DND-41 (cell line): Measurements from ENCODE around the gene DCTN3.

Experiments
- ATAC-seq: fragments of 200-7000 bp; cut with Tn5 transposase; 3 replicates; pipeline ENCODE4 v1.9.1; 2021; ENCODE audit warnings: low read depth; ENCODE audit not compliant: insufficient read depth
- DNase-seq: peaks from one replicate; pipeline ENCODE4 v3.0.0-alpha.2; 2020
- H2AFZ ChIP-seq: 2 replicates; pipeline ENCODE4 v1.6.0; 2012; ENCODE audit warnings: low read depth, low read length
- H3K27ac ChIP-seq: 2 replicates; pipeline ENCODE4 v1.5.1; 2012; ENCODE audit warnings: low read length, inconsistent platforms
- H3K27me3 ChIP-seq: fragments of 200-600 bp; sonication (generic); 2 replicates; pipeline ENCODE4 v1.6.0; 2012; ENCODE audit warnings: low read length, mild to moderate bottlenecking, inconsistent platforms; ENCODE audit not compliant: insufficient read depth, poor library complexity
- H3K36me3 ChIP-seq: 2 replicates; pipeline ENCODE4 v1.5.1; 2012; ENCODE audit warnings: low read length, inconsistent platforms; ENCODE audit not compliant: insufficient read depth
- H3K4me1 ChIP-seq: 2 replicates; pipeline ENCODE4 v1.5.1; 2012; ENCODE audit warnings: mild to moderate bottlenecking, low read length; ENCODE audit not compliant: insufficient read depth
- H3K4me2 ChIP-seq: 2 replicates; pipeline ENCODE4 v1.6.0; 2012; ENCODE audit warnings: mild to moderate bottlenecking, moderate library complexity, low read length, inconsistent platforms; ENCODE audit not compliant: insufficient read depth
- H3K4me3 ChIP-seq, 2 experiments: fragments of 200-600 bp in 1 of 2; shearing (Covaris generic) in 1 of 2; 2 replicates each; pipeline ENCODE4 v1.5.1; 2012 to 2016; ENCODE audit warnings: inconsistent platforms in 2 of 2, low read length in 2 of 2, mild to moderate bottlenecking in 2 of 2, low read depth in 1 of 2, moderate library complexity in 1 of 2
- H3K79me2 ChIP-seq: 2 replicates; pipeline ENCODE4 v1.6.0; 2012; ENCODE audit warnings: low read length, inconsistent platforms; ENCODE audit not compliant: insufficient read depth
- H3K9ac ChIP-seq: 2 replicates; pipeline ENCODE4 v1.6.0; 2012; ENCODE audit warnings: low read depth, mild to moderate bottlenecking, inconsistent platforms, low read length, moderate library complexity
- H3K9me3 ChIP-seq: 2 replicates; pipeline ENCODE4 v1.5.1; 2012; ENCODE audit warnings: low read length, moderate library complexity, mild to moderate bottlenecking, inconsistent platforms; ENCODE audit not compliant: insufficient read depth, severe bottlenecking
- H4K20me1 ChIP-seq: 2 replicates; pipeline ENCODE4 v1.6.0; 2012; ENCODE audit warnings: low read length; ENCODE audit not compliant: insufficient read depth
- CTCF ChIP-seq: IDR thresholded peaks from 2 replicates; pipeline ENCODE4 v1.5.1; 2012; ENCODE audit warnings: borderline replicate concordance, low read length, moderate library complexity, mild to moderate bottlenecking; ENCODE audit not compliant: poor library complexity, severe bottlenecking; ENCODE audit errors: extremely low read depth
- EZH2 ChIP-seq: IDR thresholded peaks from 3 replicates; pipeline ENCODE4 v1.6.1; 2012; ENCODE audit warnings: borderline replicate concordance, low read depth, mild to moderate bottlenecking, moderate library complexity, low read length, inconsistent platforms; ENCODE audit not compliant: severe bottlenecking

DCTN3 gene

DNA sequence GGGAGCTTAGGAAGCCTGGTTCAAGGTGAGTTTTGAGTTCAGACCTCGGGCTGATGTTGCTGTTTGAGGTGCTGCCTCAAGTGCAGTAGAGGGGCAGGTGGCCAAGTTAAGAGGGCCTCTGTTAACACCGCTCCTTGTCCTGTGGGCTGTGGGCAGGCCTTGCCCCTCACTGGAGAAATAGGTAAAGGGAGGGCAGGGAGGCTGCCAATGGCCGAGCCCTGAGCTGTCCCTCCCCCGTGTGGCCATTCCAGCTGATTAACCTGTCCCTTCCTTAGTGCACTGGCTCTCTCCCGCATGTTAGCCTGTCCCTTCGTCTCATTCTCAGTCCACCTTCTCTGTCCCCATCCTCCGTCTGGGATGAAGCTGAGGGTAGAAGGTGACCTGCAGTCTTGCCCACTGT is 52.2 kb downstream of the DCTN3 start:
- Histone ChIP-seq H2AFZ (no peak overlapping the region), H3K4me3 (no peak overlapping the region), H3K9me3 (no peaks in the 10 kb centered on the region), H3K4me2 (no peak overlapping the region), H3K4me1 (no peaks in the 10 kb centered on the region), H3K79me2 (no peaks in the 10 kb centered on the region), H4K20me1 (no peaks in the 10 kb centered on the region; the same call in 1 of the 2 replicates), H3K27me3 (peaks cover 5% of the 10 kb centered on the region), H3K36me3 (no peaks in the 10 kb centered on the region), H3K9ac (no peak overlapping the region), H3K27ac (no peak overlapping the region)
- ATAC-seq (no peak), DNase-seq (no peak)
- TF ChIP-seq EZH2 (no peak), CTCF (no peak)

- H4K20me1 ChIP-seq = no peaks in the 10 kb centered on the region; the same call in 1 of the 2 replicates
- TF ChIP-seq CTCF (no peak), EZH2 (no peak)
- no peak for DNase-seq
- H3K36me3 ChIP-seq = no peaks in the 10 kb centered on the region
- H3K27me3 ChIP-seq = peaks cover 5% of the 10 kb centered on the region
- peaks cover 3% of the 10 kb centered on the region for H3K9me3 ChIP-seq
- no peak for ATAC-seq
- no peak overlapping the region for H3K9ac ChIP-seq
- H3K4me3 ChIP-seq = no peak overlapping the region
- no peaks in the 10 kb centered on the region for H3K4me1 ChIP-seq
- no peak overlapping the region for H3K4me2 ChIP-seq
- H3K79me2 ChIP-seq = no peaks in the 10 kb centered on the region
- no peak overlapping the region for H2AFZ ChIP-seq
- no peak overlapping the region for H3K27ac ChIP-seq
Observed at GRCh38 chr9:34566972-34567371, 53.3 kb downstream of the DCTN3 start.

GRCh38 chr9:34566322-34566721 is 54.0 kb downstream of the DCTN3 start:
- no peak for ATAC-seq
- TF ChIP-seq EZH2 (no peak), CTCF (no peak)
- no peaks in the 10 kb centered on the region for H3K79me2 ChIP-seq

DNA sequence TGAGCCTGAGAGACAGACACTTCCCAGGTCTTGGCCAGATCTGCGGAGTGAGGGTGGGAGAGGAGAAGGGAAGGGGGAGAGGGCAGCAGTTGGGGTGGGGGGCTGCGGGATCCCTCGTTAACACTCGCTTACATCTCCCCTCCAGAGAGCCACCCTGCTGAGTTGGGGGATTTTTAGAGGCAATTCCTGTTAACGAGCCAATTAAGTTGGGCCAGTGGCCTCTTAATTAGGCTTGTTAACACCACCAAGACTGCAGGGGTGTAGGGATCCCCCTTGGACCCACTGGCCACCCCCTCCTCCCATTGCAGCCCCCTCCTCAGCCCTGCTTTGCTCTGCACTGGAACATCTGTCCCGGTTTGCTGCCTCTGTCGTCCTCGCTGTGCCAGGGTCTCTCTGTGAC is 54.4 kb downstream of the DCTN3 start:
- Histone ChIP-seq H3K79me2 (no peaks in the 10 kb centered on the region), H3K9ac (no peak overlapping the region), H3K4me2 (no peak overlapping the region), H3K4me1 (no peaks in the 10 kb centered on the region), H3K27me3 (peaks cover 5% of the 10 kb centered on the region), H3K4me3 (no peak overlapping the region), H3K9me3 (peaks cover 4% of the 10 kb centered on the region), H3K27ac (no peak overlapping the region), H3K36me3 (no peaks in the 10 kb centered on the region), H2AFZ (no peak overlapping the region), H4K20me1 (no peaks in the 10 kb centered on the region; the same call in 1 of the 2 replicates)
- ATAC-seq (no peak), DNase-seq (no peak)
- TF ChIP-seq CTCF = no peak
- no peak for TF ChIP-seq EZH2

More at GRCh38 chr9:34566322-34566721, 54.0 kb downstream of the DCTN3 start:
- H3K27ac ChIP-seq = no peak overlapping the region
- no peak overlapping the region for H3K9ac ChIP-seq
- peaks cover 4% of the 10 kb centered on the region for H3K9me3 ChIP-seq
- peaks cover 5% of the 10 kb centered on the region for H3K27me3 ChIP-seq
- no peak overlapping the region for H2AFZ ChIP-seq
- no peaks in the 10 kb centered on the region; the same call in 1 of the 2 replicates for H4K20me1 ChIP-seq
- H3K4me2 ChIP-seq = no peak overlapping the region
- no peak for DNase-seq
- no peak overlapping the region for H3K4me3 ChIP-seq
- no peaks in the 10 kb centered on the region for H3K4me1 ChIP-seq
- no peaks in the 10 kb centered on the region for H3K36me3 ChIP-seq
